KBM-7 (cell line): ENCODE data around the gene MARCKS.

ENCODE experiments used
- DNase-seq: peaks from one replicate; pipeline ENCODE4 v3.0.0-alpha.2; 2015
- in situ Hi-C: fragments of 300-500 bp; cut with MboI; formaldehyde crosslinking; loops from 2 replicates; pipeline ENCODE4 v1.14.3; 2020; ENCODE audit warnings: low sequenced_read_pairs, low pct_unique_long_range_greater_than_20kb, mixed read lengths

Gene MARCKS

DNA sequence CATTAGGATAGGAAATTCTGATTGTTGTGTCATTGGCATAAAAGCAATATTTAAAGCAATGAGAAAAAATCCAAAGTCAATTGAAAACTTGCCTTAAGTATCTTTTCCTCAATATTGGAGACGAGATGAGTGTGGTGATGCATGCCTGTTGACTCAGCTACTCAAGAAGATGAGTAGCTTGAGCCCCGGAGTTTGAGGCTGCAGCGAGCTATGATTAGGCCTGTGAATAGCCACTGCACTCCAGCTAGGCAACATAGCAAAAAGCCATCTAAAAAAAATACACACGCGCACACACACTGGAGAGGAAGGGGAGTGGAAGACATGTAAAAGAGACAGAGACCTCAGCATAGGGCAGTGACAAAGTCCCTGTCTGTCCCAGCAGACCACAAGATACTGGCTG, 9.7 kb upstream of the MARCKS start:
- in situ Hi-C loops: no loop called here
- no peak for DNase-seq

DNA sequence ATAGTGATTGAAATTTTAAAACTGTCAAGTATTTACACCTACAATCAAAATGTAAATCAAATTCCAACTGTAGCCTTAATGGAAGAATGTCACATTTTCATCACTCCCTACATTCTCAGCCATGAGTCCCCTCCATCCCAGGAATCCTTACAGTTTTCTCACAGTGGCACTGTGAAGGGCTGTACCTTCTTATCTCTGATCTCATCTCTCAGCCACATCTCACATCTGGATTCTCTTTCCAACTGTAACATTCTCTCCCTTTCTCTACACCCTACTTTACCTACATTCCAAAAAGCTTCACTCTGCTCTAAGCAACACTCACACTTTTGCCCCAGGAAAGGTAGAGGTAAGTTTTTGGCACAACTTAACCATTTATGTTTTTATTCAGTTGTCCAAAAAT, 8.9 kb upstream of the MARCKS start:
- in situ Hi-C loops: no loop called here
- DNase-seq: no peak

DNA sequence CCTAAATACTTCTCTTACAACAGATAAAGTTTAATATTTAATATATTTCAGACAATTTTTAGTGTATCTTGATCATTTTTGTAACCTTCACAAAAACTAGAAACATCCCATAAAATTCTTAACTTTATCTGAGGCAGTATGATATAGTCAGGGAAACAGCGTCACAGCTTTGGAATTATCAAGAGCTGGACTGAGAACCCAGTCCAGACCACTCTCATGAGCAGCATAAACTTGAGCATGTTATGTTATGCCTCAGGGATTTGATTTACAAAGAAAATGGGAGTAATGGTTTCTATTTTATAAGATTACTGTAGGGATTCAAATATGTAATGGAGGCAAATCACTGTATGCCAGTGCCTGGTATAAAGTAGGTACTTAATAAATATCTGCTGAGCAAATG, 8.3 kb upstream of the MARCKS start:
- in situ Hi-C loops: no loop called here
- no peak for DNase-seq

DNA sequence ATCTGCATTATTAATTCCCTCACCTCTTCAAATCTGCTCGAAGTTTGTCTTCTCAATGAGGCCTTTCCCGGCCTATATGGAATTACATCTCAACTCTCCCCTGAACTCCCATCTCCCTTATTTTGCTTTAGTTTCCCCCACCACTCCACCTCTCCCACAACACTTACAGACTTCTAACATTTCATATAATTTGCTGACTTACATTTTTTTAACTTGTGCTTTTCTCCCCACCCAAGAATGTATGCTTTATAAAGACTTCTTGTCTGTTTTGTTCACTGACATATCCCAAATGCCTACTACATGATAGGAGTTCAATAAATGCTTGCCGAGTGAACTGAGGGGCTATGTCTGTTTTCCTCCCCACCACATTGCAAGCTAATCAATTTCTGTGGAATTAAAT, 3.9 kb upstream of the MARCKS start:
- in situ Hi-C loops: no loop called here
- DNase-seq: no peak

DNA sequence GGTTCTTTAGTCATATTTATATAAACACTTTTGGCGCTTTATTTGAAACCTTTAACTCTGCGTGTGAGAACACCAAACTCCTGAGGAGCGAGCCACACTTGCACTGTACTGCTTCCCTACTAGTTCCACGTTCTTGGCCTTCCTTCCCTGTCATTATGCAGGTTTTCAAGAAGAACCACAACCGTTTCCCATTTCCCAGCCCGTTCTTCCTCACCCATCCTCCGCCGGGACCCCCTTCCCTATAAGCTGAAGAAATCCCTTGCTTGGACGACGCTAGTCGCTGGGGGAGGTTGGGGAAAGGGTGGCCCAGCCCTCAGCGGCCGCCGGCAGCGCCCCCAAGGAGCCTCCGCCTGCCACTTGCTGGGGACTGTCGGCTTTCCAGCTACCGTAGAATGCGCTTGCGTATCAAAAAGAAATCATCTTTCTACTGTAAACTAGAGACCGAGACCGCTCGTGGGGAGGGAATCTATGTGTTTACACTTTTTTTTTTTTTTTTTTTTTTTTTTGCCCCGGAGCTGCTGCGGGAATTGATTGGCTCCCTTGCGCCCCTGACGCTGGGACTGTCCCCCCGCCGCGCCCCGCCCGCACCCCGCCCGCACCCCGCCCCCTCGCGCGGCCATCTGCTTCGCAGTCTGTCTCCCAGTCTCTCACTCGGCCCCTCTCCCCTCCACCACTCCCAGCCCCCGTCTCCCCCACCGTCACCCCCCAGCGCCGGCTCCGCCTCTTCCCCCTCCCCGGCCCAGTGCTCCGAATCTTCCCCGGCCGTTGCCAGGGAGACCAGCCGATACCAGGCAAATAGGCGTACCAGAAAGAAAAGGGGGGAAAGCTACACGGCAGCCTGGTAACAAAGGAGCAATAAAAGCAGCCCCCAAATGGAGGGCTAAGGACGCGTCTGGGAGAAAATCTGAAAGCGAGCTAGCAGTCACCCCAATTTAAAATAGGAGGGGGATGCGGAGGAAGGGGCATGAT, 2.3 kb upstream of the MARCKS start:
- in situ Hi-C loops: no loop called here
- DNase-seq: peak; percentile 86

DNA sequence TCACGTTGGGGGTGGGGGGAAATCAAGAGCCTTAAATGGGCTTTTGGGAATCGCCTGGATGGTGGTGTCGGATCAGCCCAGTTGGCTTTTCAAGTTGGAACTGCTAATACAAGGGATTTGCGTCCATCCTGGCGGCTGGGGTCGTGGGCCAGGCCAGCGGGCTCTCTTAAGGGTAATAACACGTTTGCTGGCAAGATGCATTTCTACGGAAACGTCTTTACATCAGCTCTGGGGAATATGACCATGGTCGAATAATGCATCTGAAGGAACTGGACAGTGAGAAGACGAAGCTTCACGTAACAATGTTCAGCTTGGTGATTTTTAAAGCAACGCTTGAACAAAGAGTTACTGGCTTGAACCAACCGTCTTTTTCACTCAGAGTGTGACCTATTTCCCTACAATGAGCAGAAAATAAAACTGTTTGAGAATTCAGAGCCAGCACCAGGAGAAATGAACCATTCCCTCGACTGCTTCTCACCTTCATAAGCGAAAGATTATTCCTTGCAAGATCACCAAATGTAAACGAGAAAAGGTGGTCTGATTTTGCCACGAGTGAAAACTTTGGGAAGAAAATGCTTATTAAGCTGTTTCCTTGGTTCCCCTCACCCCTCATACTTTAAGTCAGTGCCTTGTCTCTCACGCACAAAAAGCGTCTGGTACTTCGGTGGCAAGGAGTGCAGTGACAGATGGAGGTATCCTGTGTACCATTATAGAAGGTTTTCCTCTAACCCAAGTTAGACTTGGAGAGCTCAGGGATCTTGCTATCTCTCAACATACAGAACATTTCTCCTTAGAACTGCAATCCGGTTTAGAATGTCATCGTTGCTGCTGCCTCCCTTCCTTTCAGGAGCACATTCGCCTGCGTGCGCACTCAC, 1.4 kb upstream of the MARCKS start:
- peak; percentile 36 for DNase-seq
- in situ Hi-C loops: no loop called here

DNA sequence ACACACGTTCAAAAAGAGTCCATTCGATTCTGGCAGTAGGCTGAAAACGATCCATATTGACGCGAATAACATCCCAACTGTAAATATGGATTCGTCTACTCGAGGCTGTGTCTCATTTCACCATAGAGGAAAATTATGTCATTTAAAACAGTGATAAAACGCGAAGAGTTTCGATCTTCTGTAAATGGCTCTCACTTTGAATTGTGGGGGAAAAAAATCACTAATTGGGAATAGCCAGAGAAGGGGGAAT, 845 bp upstream of the MARCKS start:
- in situ Hi-C loops: no loop called here
- DNase-seq: peak; percentile 10

DNA sequence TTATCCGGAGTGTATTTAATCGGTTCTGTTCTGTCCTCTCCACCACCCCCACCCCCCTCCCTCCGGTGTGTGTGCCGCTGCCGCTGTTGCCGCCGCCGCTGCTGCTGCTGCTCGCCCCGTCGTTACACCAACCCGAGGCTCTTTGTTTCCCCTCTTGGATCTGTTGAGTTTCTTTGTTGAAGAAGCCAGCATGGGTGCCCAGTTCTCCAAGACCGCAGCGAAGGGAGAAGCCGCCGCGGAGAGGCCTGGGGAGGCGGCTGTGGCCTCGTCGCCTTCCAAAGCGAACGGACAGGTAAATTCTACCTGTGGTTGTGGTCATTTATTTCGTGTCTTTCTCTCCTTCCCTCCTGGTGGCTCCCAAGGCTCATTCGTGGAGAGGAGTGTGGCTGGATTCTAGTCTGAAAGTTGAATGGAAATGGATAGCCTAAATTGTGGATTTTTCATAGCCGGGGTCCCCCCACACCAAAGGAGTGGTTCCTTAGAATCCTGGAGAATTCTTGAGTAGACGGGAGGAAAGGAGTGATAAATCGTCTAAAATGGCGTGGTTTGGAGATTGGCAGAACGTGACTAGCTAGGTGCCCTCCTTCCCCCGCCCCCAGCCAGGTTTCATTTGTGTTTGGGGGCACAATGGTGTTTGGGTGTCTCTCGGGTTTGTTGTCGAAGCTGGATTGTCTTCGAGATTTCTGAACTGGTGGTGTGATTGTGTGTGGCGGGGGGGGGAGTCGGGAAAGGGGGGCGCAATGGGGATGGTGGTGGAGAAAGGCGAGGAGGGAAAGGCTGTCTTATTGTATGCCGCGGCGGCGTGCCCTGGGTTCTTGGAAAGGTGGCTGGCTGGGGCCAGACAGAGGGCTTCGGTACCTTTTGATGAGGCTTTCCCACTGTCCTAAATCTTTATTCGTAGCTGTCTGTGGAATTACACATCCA, 673 bp downstream of the MARCKS start:
- DNase-seq: peak; percentile 43
- in situ Hi-C loops: no loop called here

DNA sequence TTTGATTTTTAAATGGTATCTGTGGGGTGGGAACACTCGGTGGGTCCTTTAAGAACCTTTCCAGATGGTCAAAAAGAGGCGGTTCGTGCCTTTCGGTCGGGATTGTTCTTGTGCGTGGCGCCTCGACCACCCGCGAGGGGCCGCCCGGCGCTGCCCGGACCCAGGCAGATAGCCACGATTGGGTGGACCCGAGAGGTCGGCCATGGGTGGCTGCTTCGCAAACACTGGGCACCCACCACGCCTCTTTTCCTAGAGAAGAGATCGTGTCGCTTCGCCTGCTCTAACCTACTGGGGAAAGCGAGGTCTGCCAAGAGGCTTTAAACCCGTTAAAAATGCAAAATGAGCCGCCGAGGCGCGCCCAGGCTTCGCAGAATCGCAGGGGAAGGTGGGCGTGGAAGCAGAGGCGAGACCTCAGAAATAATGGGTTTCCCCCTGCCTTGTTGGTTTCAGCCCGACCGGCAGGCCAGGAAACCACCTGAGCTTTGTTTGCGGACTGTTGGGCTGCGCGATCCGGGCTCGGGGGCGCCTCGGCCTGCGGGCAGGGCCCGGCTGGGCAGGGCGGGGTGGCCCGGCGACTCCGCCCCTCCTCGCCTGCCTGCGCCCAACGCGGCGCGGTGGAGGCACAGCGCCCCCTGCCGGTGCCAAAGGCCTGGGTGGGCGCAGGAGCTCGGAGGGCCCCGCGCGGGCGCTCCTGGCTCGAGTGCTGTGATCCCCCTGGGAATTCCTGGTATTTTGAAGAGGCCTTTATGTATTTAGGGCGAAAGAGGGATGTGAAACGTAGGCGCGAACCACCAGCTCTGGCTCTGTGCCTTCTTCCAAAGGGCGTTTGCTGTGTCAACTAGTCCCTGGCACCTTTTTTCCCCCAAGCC, 1.6 kb downstream of the MARCKS start:
- peak; percentile 95 for DNase-seq
- in situ Hi-C loops: no loop called here

DNA sequence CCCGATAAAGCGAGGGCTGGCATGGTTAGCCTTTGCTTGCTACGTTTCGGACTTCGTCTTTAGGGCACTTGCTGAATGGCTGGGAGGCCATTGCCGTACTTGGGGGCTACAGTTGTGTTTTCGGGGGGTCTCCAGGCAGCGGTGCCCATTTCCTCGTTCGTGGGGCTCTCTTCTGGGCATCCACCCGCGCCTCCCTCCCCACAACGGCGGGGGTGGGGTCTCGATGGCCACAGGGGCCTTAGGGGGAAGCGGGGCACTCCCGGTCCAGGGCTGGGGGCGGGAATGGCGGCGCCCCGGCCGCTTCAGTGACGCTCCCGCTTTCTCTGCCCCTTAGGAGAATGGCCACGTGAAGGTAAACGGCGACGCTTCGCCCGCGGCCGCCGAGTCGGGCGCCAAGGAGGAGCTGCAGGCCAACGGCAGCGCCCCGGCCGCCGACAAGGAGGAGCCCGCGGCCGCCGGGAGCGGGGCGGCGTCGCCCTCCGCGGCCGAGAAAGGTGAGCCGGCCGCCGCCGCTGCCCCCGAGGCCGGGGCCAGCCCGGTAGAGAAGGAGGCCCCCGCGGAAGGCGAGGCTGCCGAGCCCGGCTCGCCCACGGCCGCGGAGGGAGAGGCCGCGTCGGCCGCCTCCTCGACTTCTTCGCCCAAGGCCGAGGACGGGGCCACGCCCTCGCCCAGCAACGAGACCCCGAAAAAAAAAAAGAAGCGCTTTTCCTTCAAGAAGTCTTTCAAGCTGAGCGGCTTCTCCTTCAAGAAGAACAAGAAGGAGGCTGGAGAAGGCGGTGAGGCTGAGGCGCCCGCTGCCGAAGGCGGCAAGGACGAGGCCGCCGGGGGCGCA, 2.4 kb downstream of the MARCKS start:
- DNase-seq: no peak
- in situ Hi-C loops: no loop called here

DNA sequence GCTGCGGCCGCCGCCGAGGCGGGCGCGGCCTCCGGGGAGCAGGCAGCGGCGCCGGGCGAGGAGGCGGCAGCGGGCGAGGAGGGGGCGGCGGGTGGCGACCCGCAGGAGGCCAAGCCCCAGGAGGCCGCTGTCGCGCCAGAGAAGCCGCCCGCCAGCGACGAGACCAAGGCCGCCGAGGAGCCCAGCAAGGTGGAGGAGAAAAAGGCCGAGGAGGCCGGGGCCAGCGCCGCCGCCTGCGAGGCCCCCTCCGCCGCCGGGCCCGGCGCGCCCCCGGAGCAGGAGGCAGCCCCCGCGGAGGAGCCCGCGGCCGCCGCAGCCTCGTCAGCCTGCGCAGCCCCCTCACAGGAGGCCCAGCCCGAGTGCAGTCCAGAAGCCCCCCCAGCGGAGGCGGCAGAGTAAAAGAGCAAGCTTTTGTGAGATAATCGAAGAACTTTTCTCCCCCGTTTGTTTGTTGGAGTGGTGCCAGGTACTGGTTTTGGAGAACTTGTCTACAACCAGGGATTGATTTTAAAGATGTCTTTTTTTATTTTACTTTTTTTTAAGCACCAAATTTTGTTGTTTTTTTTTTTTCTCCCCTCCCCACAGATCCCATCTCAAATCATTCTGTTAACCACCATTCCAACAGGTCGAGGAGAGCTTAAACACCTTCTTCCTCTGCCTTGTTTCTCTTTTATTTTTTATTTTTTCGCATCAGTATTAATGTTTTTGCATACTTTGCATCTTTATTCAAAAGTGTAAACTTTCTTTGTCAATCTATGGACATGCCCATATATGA, 3.2 kb downstream of the MARCKS start:
- no peak for DNase-seq
- in situ Hi-C loops: no loop called here

DNA sequence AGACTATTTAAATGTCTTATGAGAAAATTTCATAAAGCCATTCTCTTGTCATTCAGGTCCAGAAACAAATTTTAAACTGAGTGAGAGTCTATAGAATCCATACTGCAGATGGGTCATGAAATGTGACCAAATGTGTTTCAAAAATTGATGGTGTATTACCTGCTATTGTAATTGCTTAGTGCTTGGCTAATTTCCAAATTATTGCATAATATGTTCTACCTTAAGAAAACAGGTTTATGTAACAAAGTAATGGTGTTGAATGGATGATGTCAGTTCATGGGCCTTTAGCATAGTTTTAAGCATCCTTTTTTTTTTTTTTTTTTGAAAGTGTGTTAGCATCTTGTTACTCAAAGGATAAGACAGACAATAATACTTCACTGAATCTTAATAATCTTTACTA, 5.0 kb downstream of the MARCKS start:
- in situ Hi-C loops: no loop called here
- DNase-seq: no peak

DNA sequence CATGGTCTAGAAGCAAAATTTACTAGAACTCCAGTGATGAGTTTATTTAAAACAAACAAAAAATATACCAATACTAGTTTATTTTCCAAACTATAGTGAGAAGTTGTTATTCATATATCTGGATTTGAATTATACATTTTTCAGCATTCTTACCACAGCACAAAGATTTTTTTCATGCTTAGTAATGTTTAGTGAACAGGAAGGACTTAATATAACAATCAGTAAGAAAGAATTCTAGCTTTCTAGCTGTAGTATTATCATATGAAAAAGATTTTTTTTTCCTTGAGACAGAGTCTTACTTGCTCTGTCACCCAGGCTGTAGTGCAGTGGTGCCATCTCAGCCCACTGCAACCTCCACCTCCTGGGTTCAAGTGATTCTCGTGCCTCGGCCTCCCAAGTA, 13.8 kb downstream of the MARCKS start:
- no peak for DNase-seq

DNA sequence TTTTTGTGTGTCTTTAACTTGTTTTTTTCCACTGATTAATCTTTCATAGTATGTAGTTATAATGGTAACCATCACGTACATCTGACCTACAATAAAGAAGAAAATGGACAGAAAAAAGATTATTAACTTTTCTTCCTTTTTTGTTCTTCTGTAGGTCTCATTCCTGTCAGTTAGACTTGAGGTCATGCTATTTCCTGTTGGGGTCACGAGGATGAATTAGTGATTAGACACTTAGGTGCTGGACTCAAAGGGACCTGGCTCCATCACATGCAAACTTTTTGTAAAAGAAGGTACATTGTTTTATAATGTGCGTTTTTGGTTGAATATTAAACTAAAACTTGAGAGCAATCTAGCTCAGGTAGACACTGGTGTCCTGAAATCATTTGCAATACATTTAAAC, 14.8 kb downstream of the MARCKS start:
- DNase-seq: no peak
- in situ Hi-C loops: no loop called here

More for the DNA sequence above, 13.8 kb downstream of the MARCKS start:
- in situ Hi-C loops: no loop called here

DNA sequence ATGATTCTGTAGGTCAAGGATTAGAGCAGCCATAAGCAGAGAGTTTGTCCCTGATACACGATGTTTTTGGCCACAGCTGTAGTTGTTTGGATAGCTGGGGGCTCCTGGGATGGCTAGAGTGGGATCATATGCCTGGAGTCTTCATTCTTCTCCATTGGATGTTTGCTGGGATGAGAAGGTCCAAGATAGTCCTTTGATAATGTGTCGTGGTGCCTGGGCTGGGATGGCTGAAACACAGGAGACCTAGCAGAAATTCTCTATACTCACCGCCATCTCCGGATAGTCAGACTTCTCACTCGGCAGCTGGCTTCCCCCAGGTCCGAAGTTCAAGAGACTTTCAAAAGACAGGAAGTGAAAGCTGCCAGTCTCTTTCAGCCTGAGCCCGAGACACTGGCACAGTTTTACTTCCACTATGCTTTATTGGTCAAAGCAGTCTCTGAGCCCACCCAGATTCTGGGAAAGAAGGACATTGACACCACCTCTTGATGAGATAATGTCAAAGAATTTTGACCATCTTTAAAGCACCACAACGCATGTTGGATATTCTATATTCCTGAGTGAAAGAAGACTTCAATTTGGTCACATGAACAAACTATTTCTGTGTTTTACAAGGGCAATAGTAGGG, 16.0 kb downstream of the MARCKS start:
- in situ Hi-C loops: no loop called here
- DNase-seq: peak; percentile 43

DNA sequence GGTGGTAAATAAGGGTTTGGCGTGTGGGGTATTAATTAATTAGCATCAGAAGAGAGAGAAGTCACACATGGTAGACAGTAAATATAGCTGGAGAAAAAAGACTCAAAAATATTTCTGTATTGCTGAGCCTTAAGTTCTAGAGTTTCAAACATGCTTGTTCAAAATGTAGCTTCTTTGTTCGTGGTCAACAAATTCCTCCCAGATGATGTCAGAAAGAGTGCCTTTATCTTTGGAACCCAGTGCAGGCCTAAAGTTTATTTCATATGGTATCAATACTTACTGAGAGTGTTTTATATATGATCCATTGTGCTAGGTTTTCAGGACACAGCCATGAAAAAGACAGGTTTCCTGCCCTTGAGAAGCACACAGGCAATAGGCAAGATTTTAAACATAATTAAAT, 18.3 kb downstream of the MARCKS start:
- in situ Hi-C loops: no loop called here
- DNase-seq: no peak

DNA sequence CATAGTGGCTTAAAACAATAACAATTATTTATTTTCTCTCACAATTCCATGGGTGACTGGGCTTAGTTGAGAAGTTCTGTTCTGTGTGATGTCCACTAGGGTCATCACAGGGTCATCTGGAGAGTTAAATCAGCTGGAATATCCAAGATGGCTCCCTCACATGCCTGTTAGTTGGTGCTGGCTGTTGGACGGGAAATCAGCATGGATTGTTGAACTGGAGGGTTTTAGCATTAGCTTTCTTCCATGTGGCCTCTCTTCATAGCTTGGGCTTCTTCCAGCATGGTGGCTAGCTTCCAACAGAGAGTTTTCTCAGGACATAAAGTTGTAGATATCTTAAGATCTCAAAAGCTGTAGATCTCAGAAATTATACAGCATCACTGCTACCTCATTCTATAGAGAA, 19.6 kb downstream of the MARCKS start:
- in situ Hi-C loops: no loop called here

More for the DNA sequence above, 19.6 kb downstream of the MARCKS start:
- no peak for DNase-seq
